GM21786 (cell line): Measurements from ENCODE around the gene IGSF6.

Experiments
- ATAC-seq: cut with Tn5 transposase; IDR thresholded peaks from one replicate; pipeline ENCODE4 v1.9.1; 2021; ENCODE audit not compliant: unreplicated experiment

IGSF6 gene

GRCh38 chr16:21602785-21603184, 49.6 kb downstream of the IGSF6 start:
- no peak for ATAC-seq

GRCh38 chr16:21600031-21600773, 52.2 kb downstream of the IGSF6 start:
- ATAC-seq: peak; percentile 16

GRCh38 chr16:21599122-21600030, 53.0 kb downstream of the IGSF6 start, which contains the start of gene METTL9:
Gene METTL9, plus strand, starts transcription at chr16:21599577. Its CDS starts 157 bp downstream, at chr16:21599734.
- ATAC-seq: peak; percentile 92

GRCh38 chr16:21598701-21599121, 53.7 kb downstream of the IGSF6 start:
- ATAC-seq: no peak

- no peak for ATAC-seq
Observed at GRCh38 chr16:21598206-21598605, 54.2 kb downstream of the IGSF6 start.

- ATAC-seq: no peak
Observed at GRCh38 chr16:21597561-21598030, 54.8 kb downstream of the IGSF6 start.

GRCh38 chr16:21593530-21594289, 58.7 kb downstream of the IGSF6 start:
- no peak for ATAC-seq

GRCh38 chr16:21592191-21592590, 60.2 kb downstream of the IGSF6 start:
- ATAC-seq: no peak

- no peak for ATAC-seq
Observed at GRCh38 chr16:21590796-21591195, 61.6 kb downstream of the IGSF6 start.

GRCh38 chr16:21590287-21590686, 62.1 kb downstream of the IGSF6 start:
- no peak for ATAC-seq

- no peak for ATAC-seq
Observed at GRCh38 chr16:21589551-21589950, 62.9 kb downstream of the IGSF6 start.
